BLaER1 treated with 17β-estradiol and CSF1 and Interleukin-3, amounts not matched to agents 10 nM and 100 nM (cell line): ENCODE measurements around the gene PNMA6E.
"Not testable (repeated sequence)": the region's sequence is repeated elsewhere in the genome, so short reads cannot be mapped to it uniquely, and the experiment has no call there.

Source experiments
- H3K27ac ChIP-seq, 11 experiments: shearing (Covaris generic); formaldehyde crosslinking; 2 replicates each; pipeline ENCODE4 v1.8.1; 2022
- H3K27me3 ChIP-seq, 11 experiments: shearing (Covaris generic); formaldehyde crosslinking; 2 replicates each; pipeline ENCODE4 v1.8.1; 2022
- H3K36me3 ChIP-seq, 11 experiments: shearing (Covaris generic); formaldehyde crosslinking; 2 replicates each; pipeline ENCODE4 v1.8.1; 2022
- H3K4me1 ChIP-seq, 10 experiments: shearing (Covaris generic); formaldehyde crosslinking; 2 replicates each; pipeline ENCODE4 v1.8.1; 2022
- H3K4me2 ChIP-seq, 11 experiments: shearing (Covaris generic); formaldehyde crosslinking; 2 replicates each; pipeline ENCODE4 v1.8.1; 2022
- H3K4me3 ChIP-seq, 10 experiments: shearing (Covaris generic); formaldehyde crosslinking; 2 replicates each; pipeline ENCODE4 v1.8.1; 2022
- H3K9ac ChIP-seq, 11 experiments: shearing (Covaris generic); formaldehyde crosslinking; 2 replicates each; pipeline ENCODE4 v1.8.1; 2022
- H3K9me3 ChIP-seq, 11 experiments: shearing (Covaris generic); formaldehyde crosslinking; replicated peaks in 1 of 11; 2 replicates each; pipeline ENCODE4 v1.8.1; 2022
- H4K20me1 ChIP-seq, 11 experiments: shearing (Covaris generic); formaldehyde crosslinking; 2 replicates each; pipeline ENCODE4 v1.8.1; 2022
- Cebpa-rat ChIP-seq, 11 experiments: shearing (Covaris generic); IDR thresholded peaks; 2 replicates each; pipeline ENCODE4 v1.8.1; 2022

PNMA6E gene

GRCh38 chrX:153397256-153397960, 3.7 kb downstream of the PNMA6E start:
- Histone ChIP-seq H3K27me3 (peaks cover 0 to 41% (median 19%) of the 10 kb centered on the region in 11 experiments; a peak in 16 of 22 replicates), H4K20me1 (no peaks in the 10 kb centered on the region; a peak in 1 of 22 replicates), H3K4me2 (peak overlapping the region in 9 of 11 experiments; percentile 56 to 79 (median 69); a peak in 12 of 22 replicates), H3K9me3 (peaks cover 12 to 30% (median 22%) of the 10 kb centered on the region in 11 experiments; a peak in 21 of 22 replicates), H3K27ac (no peak overlapping the region), H3K4me3 (no peak overlapping the region), H3K9ac (no peak overlapping the region), H3K36me3 (no peaks in the 10 kb centered on the region), H3K4me1 (peaks cover 14 to 44% (median 38%) of the 10 kb centered on the region in 10 experiments)
- no peak for TF ChIP-seq Cebpa-rat (IDR thresholded peaks at IDR 0.05)

GRCh38 chrX:153396320-153397195, 4.6 kb downstream of the PNMA6E start:
- Histone ChIP-seq H3K4me1 (peaks cover 14 to 44% (median 38%) of the 10 kb centered on the region in 10 experiments), H3K9me3 (peaks cover 20 to 34% (median 26%) of the 10 kb centered on the region in 11 experiments), H3K27me3 (peaks cover 0 to 41% (median 15%) of the 10 kb centered on the region in 11 experiments; a peak in 14 of 22 replicates), H3K9ac (no peak overlapping the region), H3K36me3 (no peaks in the 10 kb centered on the region), H3K27ac (no peak overlapping the region), H3K4me3 (no peak overlapping the region), H4K20me1 (no peaks in the 10 kb centered on the region; a peak in 1 of 22 replicates), H3K4me2 (peak overlapping the region; percentile 12 to 79 (median 63); a peak in 21 of 22 replicates)
- no peak for TF ChIP-seq Cebpa-rat (IDR thresholded peaks at IDR 0.05)

- Histone ChIP-seq H3K27ac (no peak overlapping the region), H3K36me3 (no peaks in the 10 kb centered on the region), H3K4me3 (no peak overlapping the region; a peak in 1 of 20 replicates), H3K4me1 (peaks cover 14 to 44% (median 38%) of the 10 kb centered on the region in 10 experiments), H4K20me1 (no peaks in the 10 kb centered on the region; a peak in 1 of 22 replicates), H3K9me3 (peaks cover 17 to 34% (median 26%) of the 10 kb centered on the region in 11 experiments; a peak in 21 of 22 replicates), H3K9ac (peak overlapping the region in 2 of 11 experiments; percentile 33 to 36; a peak in 2 of 22 replicates), H3K27me3 (peaks cover 0 to 41% (median 15%) of the 10 kb centered on the region in 11 experiments; a peak in 13 of 22 replicates), H3K4me2 (peak overlapping the region; percentile 12 to 79 (median 63); a peak in 21 of 22 replicates)
- TF ChIP-seq Cebpa-rat (IDR thresholded peaks at IDR 0.05), result no peak
Observed at GRCh38 chrX:153395613-153396319, 5.4 kb downstream of the PNMA6E start.

- peaks cover 0 to 41% (median 15%) of the 10 kb centered on the region in 11 experiments; a peak in 13 of 22 replicates for H3K27me3 ChIP-seq
- peaks cover 16 to 41% (median 35%) of the 10 kb centered on the region in 11 experiments; a peak in 21 of 22 replicates for H3K9me3 ChIP-seq
- H3K4me1 ChIP-seq, result peaks cover 10 to 38% (median 36%) of the 10 kb centered on the region in 10 experiments; a peak in 19 of 20 replicates
- H4K20me1 ChIP-seq, result no peaks in the 10 kb centered on the region; a peak in 1 of 22 replicates
- no peaks in the 10 kb centered on the region for H3K36me3 ChIP-seq
- H3K27ac ChIP-seq, result no peak overlapping the region
- H3K4me3 ChIP-seq, result no peak overlapping the region
- H3K9ac ChIP-seq, result no peak overlapping the region
- H3K4me2 ChIP-seq, result peak overlapping the region in 8 of 11 experiments; percentile 11 to 79 (median 64); a peak in 12 of 22 replicates
- TF ChIP-seq Cebpa-rat (IDR thresholded peaks at IDR 0.05), result no peak
Observed at GRCh38 chrX:153394612-153395011, 6.5 kb downstream of the PNMA6E start.

- H4K20me1 ChIP-seq, result peaks cover 0 to 4% (median 0%) of the 10 kb centered on the region in 11 experiments; a peak in 2 of 22 replicates
- peaks cover 10 to 38% (median 32%) of the 10 kb centered on the region in 10 experiments; a peak in 19 of 20 replicates for H3K4me1 ChIP-seq
- H3K36me3 ChIP-seq, result no peaks in the 10 kb centered on the region
- TF ChIP-seq Cebpa-rat (IDR thresholded peaks at IDR 0.05), result no peak
- no peak overlapping the region for H3K4me2 ChIP-seq
- H3K9ac ChIP-seq, result no peak overlapping the region
- no peak overlapping the region for H3K27ac ChIP-seq
- no peak overlapping the region for H3K4me3 ChIP-seq
- H3K27me3 ChIP-seq, result peaks cover 0 to 47% (median 18%) of the 10 kb centered on the region in 11 experiments; a peak in 13 of 22 replicates
- peaks cover 16 to 49% (median 37%) of the 10 kb centered on the region in 11 experiments; a peak in 21 of 22 replicates for H3K9me3 ChIP-seq
Observed at GRCh38 chrX:153392642-153393321, 8.4 kb downstream of the PNMA6E start.

- not testable (repeated sequence) for H3K4me3 ChIP-seq, H3K27ac ChIP-seq, H3K36me3 ChIP-seq, H3K9ac ChIP-seq, H3K4me2 ChIP-seq, H3K4me1 ChIP-seq
- Histone ChIP-seq H3K9me3 (peaks cover 20 to 49% (median 37%) of the 10 kb centered on the region in 11 experiments; a peak in 21 of 22 replicates), H3K27me3 (peaks cover 0 to 46% (median 18%) of the 10 kb centered on the region in 11 experiments; a peak in 15 of 22 replicates), H4K20me1 (peaks cover 0 to 12% (median 0%) of the 10 kb centered on the region in 11 experiments; a peak in 2 of 22 replicates)
Observed at GRCh38 chrX:153389460-153389768, 11.7 kb downstream of the PNMA6E start.

- Histone ChIP-seq H3K27ac (no peak overlapping the region), H3K9me3 (peaks cover 25 to 52% (median 39%) of the 10 kb centered on the region in 11 experiments; a peak in 21 of 22 replicates), H3K4me1 (peaks cover 0 to 2% (median 0%) of the 10 kb centered on the region in 10 experiments; a peak in 3 of 20 replicates), H3K4me2 (no peak overlapping the region), H3K9ac (no peak overlapping the region), H3K36me3 (no peaks in the 10 kb centered on the region), H4K20me1 (peaks cover 0 to 12% (median 0%) of the 10 kb centered on the region in 11 experiments; a peak in 2 of 22 replicates), H3K27me3 (peaks cover 0 to 44% (median 14%) of the 10 kb centered on the region in 11 experiments; a peak in 13 of 22 replicates), H3K4me3 (no peak overlapping the region)
- no peak for TF ChIP-seq Cebpa-rat (IDR thresholded peaks at IDR 0.05)
Observed at GRCh38 chrX:153388722-153389459, 12.3 kb downstream of the PNMA6E start.
